Activated CD8-positive, alpha-beta memory T cell treated with anti-CD3 and anti-CD28 coated beads for 4 hours (primary cell): Measurements from ENCODE around the gene UNC93A.
"Not testable (repeated sequence)": the region's sequence is repeated elsewhere in the genome, so short reads cannot be mapped to it uniquely, and the experiment has no call there.

ENCODE experiments used
- DNase-seq, 2 donors: peaks; one replicate each; pipeline ENCODE4 v3.0.0-alpha.2; 2020; ENCODE audit warnings: low read depth in 2 of 2

UNC93A gene

GRCh38 chr6:167270499-167271311 lies 20.4 kb upstream of the UNC93A start:
- no peak for DNase-seq

- DNase-seq: no peak
These were observed 19.0 kb upstream of the UNC93A start for GRCh38 chr6:167272151-167272550.

- no peak for DNase-seq
These were observed 18.3 kb upstream of the UNC93A start for GRCh38 chr6:167272696-167273379.

- DNase-seq: no peak
These were observed 16.8 kb upstream of the UNC93A start for GRCh38 chr6:167274270-167274669.

GRCh38 chr6:167275001-167275400 lies 16.1 kb upstream of the UNC93A start:
- DNase-seq: no peak

GRCh38 chr6:167275436-167275835 lies 15.7 kb upstream of the UNC93A start:
- no peak for DNase-seq

GRCh38 chr6:167276772-167277533 lies 14.2 kb upstream of the UNC93A start:
- no peak for DNase-seq

GRCh38 chr6:167278173-167278940 lies 12.8 kb upstream of the UNC93A start:
- not testable (repeated sequence) for DNase-seq

GRCh38 chr6:167279766-167280446 lies 11.2 kb upstream of the UNC93A start:
- no peak for DNase-seq

GRCh38 chr6:167280466-167280865 lies 10.6 kb upstream of the UNC93A start:
- not testable (repeated sequence) for DNase-seq

- DNase-seq: no peak
These were observed 8.9 kb upstream of the UNC93A start for GRCh38 chr6:167282165-167282564.

- DNase-seq: not testable (repeated sequence)
These were observed 6.5 kb upstream of the UNC93A start for GRCh38 chr6:167284565-167284964.

GRCh38 chr6:167285077-167285770 lies 5.9 kb upstream of the UNC93A start:
- DNase-seq: no peak

- no peak for DNase-seq
These were observed 3.5 kb upstream of the UNC93A start for GRCh38 chr6:167287513-167288048.

- not testable (repeated sequence) for DNase-seq
These were observed 2.4 kb upstream of the UNC93A start for GRCh38 chr6:167288591-167289225.

GRCh38 chr6:167289291-167289690 lies 1.8 kb upstream of the UNC93A start:
- not testable (repeated sequence) for DNase-seq

- DNase-seq: no peak
These were observed 647 bp downstream of the UNC93A start for GRCh38 chr6:167291623-167292300.

GRCh38 chr6:167292301-167293087 lies 1.4 kb downstream of the UNC93A start:
- no peak for DNase-seq
